Transverse colon (tissue), 4 donors: Measurements from ENCODE around the gene ORC1. TPM values are rescaled to one million over a fixed set of nuclear protein-coding genes. Genes with fewer than 3 reads are reported as not detected.

Experiments
- DNase-seq: peaks from one replicate; pipeline ENCODE4 v3.0.0-alpha.2; 2019
- H3K27ac ChIP-seq, 4 donors: fragments of 200-600 bp; sonication (generic); 2 replicates each; pipeline ENCODE4 v1.5.1; 2016 to 2018; ENCODE audit warnings: inconsistent platforms in 4 of 4
- H3K27me3 ChIP-seq: fragments of 200-600 bp; sonication (generic); 2 replicates; pipeline ENCODE4 v1.5.1; 2017; ENCODE audit warnings: inconsistent platforms
- H3K36me3 ChIP-seq, 4 donors: fragments of 200-600 bp; sonication (generic); 2 replicates each; pipeline ENCODE4 v1.5.1; 2017 to 2019; ENCODE audit warnings: inconsistent platforms in 4 of 4
- H3K4me1 ChIP-seq, 4 donors: fragments of 200-600 bp; sonication (generic); 2 replicates each; pipeline ENCODE4 v1.5.1; 2017 to 2020; ENCODE audit warnings: inconsistent platforms in 4 of 4
- H3K4me3 ChIP-seq, 4 donors: fragments of 200-600 bp; sonication (generic); 1 replicate in 1 of 4; 2 replicates in 3 of 4; pipeline versions ENCODE4 v1.5.1 to v1.6.1; 2017 to 2019; ENCODE audit warnings: inconsistent platforms in 4 of 4
- H3K9me3 ChIP-seq, 2 donors: fragments of 200-600 bp; sonication (generic); 2 replicates each; pipeline ENCODE4 v1.5.1; 2017 to 2019; ENCODE audit warnings: inconsistent platforms in 2 of 2
- CTCF ChIP-seq, 5 experiments: fragments of 200-600 bp in 3 of 5; fragments of 450-650 bp in 2 of 5; sonication (generic) in 3 of 5; IDR thresholded peaks; 1 replicate in 2 of 5; 2 replicates in 3 of 5; pipeline ENCODE4 v1.5.1; 2016 to 2017; ENCODE audit warnings: antibody characterized with exemption in 5 of 5, inconsistent platforms in 3 of 5, mild to moderate bottlenecking in 2 of 5, moderate library complexity in 1 of 5
- EP300 ChIP-seq: sonication (generic); formaldehyde crosslinking; IDR thresholded peaks from one replicate; pipeline ENCODE4 v1.6.1; 2017; ENCODE audit warnings: antibody characterized with exemption, low read depth
- POLR2A ChIP-seq: fragments of 450-650 bp; IDR thresholded peaks from one replicate; pipeline ENCODE4 v1.6.1; 2016; ENCODE audit warnings: antibody characterized with exemption, mild to moderate bottlenecking, moderate library complexity
- POLR2AphosphoS5 ChIP-seq, 3 donors: sonication (generic); formaldehyde crosslinking; IDR thresholded peaks; one replicate each; pipeline ENCODE4 v1.6.1; 2016; ENCODE audit warnings: antibody characterized with exemption in 3 of 3
- WGBS, 2 donors: methylation state at CpG; one replicate each; pipeline ENCODE4 v1.1.5; 2018; ENCODE audit warnings: low coverage in 1 of 2; 5-methylcytosine and 5-hydroxymethylcytosine counted together
- in situ Hi-C, 4 donors: fragments of 200-750 bp; cut with MboI; loops; one replicate each; pipeline versions ENCODE4 v1.15.0 to v1.15.1; 2017; ENCODE audit warnings: low sequenced_read_pairs in 3 of 4, low pct_ligation_motif_present in 1 of 4, low pct_unique_long_range_greater_than_20kb in 1 of 4
- intact Hi-C: fragments of 100-400 bp; cut with DNase I; formaldehyde crosslinking; loops from one replicate; pipeline ENCODE4 v1.15.1; 2023; ENCODE audit warnings: low total_unique reads
- total RNA-seq, 4 donors: library from RNA; depleted of rRNA; stranded (reverse); fragments of >200 nt; gene quantifications; one replicate each; pipeline ENCODE4 v1.1.0, GENCODE V29; 2016

ORC1 gene
- total RNA-seq = 1 to 10 TPM in 2 of 4 donors, under 1 TPM in 1, not detected in 1; 1.00 to 1.7 (median 1.6) TPM

GRCh38 chr1:52404116-52404974 lies at the start of gene ORC1, which contains the start of gene PRPF38A:
Gene ORC1, minus strand, starts transcription at chr1:52404423. Its CDS starts 2,200 bp downstream, at chr1:52402223.
Gene PRPF38A, plus strand, starts transcription at chr1:52404602. Its CDS starts 148 bp downstream, at chr1:52404750.
- in situ Hi-C loops = loop anchor here in 2 of 4 donors (25.0 kb wide), 1 partner anchor 283 kb away; the partner anchor contains the start of gene COA7 (in 2 of the 2)
- intact Hi-C loops = no loop called here
- 0% methylated on average over 14 to 51 of the region's 57 CpGs for WGBS, 2 donors

GRCh38 chr1:52444463-52444862 lies 40.2 kb upstream of the ORC1 start:
- peaks cover 0 to 27% (median 8%) of the 10 kb centered on the region in 4 donors for H3K36me3 ChIP-seq
- intact Hi-C loops = no loop called here

More at GRCh38 chr1:52404116-52404974, at the start of gene ORC1, which contains the start of gene PRPF38A:
- DNase-seq = peak; percentile 99
- Histone ChIP-seq H3K36me3 (peaks cover 0 to 15% (median 5%) of the 10 kb centered on the region in 4 donors), H3K4me3 (peak within 1 kb of the TSS; percentile 63 to 81 (median 69)), H3K27me3 (no peaks in the 10 kb centered on the region), H3K27ac (peak within 1 kb of the TSS; percentile 91 to 97 (median 92)), H3K9me3 (no peaks in the 10 kb centered on the region), H3K4me1 (peaks cover 14 to 27% (median 19%) of the 10 kb centered on the region in 4 donors)
- TF ChIP-seq CTCF (IDR thresholded peaks at IDR 0.05) (peak; percentile 45 to 88 (median 50)), POLR2A (peak; percentile 80), POLR2AphosphoS5 (IDR thresholded peaks at IDR 0.05) (peak; percentile 71 to 92 (median 89)), EP300 (no peak)

DNA sequence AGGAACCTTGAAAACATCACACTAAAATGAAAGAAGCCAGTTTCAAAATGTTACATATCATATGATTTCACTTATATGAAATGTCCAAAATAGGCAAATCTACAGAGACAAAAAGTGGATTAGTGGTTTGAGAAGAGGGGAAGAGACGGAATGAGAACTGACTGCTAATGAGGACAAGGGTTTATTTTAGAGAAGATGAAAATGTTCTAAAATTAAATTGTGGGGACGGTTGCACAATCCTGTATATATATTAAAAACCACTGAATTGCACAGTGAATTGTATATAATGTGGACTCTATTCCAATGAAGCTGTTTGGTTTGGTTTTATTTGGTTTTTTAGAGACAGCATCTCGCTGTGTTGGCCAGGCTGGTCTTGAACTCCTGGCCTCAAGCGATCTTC lies 35.8 kb upstream of the ORC1 start:
- TF ChIP-seq CTCF (IDR thresholded peaks at IDR 0.05) (no peak), POLR2AphosphoS5 (IDR thresholded peaks at IDR 0.05) (no peak), EP300 (no peak), POLR2A (no peak)
- in situ Hi-C loops (loop anchor here in 1 of 4 donors (25.0 kb wide), 1 partner anchor 247 kb away; the partner anchor contains the start of gene COA7), intact Hi-C loops (no loop called here)
- H3K27ac ChIP-seq = no peak overlapping the region
- no peaks in the 10 kb centered on the region for H3K9me3 ChIP-seq
- H3K27me3 ChIP-seq = no peaks in the 10 kb centered on the region
- no peaks in the 10 kb centered on the region for H3K4me1 ChIP-seq
- no peak overlapping the region for H3K4me3 ChIP-seq
- peaks cover 0 to 22% (median 10%) of the 10 kb centered on the region in 4 donors for H3K36me3 ChIP-seq
- WGBS, 2 donors = 94% methylated on average over 4 of the region's 4 CpGs
- no peak for DNase-seq

More at GRCh38 chr1:52444463-52444862, 40.2 kb upstream of the ORC1 start:
- no peaks in the 10 kb centered on the region for H3K27me3 ChIP-seq
- no peak for TF ChIP-seq POLR2AphosphoS5 (IDR thresholded peaks at IDR 0.05)
- TF ChIP-seq CTCF (IDR thresholded peaks at IDR 0.05) = no peak
- H3K4me1 ChIP-seq = no peaks in the 10 kb centered on the region
- in situ Hi-C loops = loop anchor here in 1 of 4 donors (25.0 kb wide), 1 partner anchor 243 kb away; the partner anchor contains the start of gene COA7
- 73 to 94% methylated on average over 1 to 2 of the region's 2 CpGs for WGBS, 2 donors
- no peak overlapping the region for H3K27ac ChIP-seq
- DNase-seq = no peak
- H3K4me3 ChIP-seq = no peak overlapping the region
- no peaks in the 10 kb centered on the region for H3K9me3 ChIP-seq

- no peak overlapping the region for H3K27ac ChIP-seq
- 81 to 87% methylated on average over 7 of the region's 7 CpGs for WGBS, 2 donors
- H3K4me3 ChIP-seq = no peak overlapping the region
- intact Hi-C loops = no loop called here
- H3K27me3 ChIP-seq = no peaks in the 10 kb centered on the region
- TF ChIP-seq EP300 (no peak), POLR2AphosphoS5 (IDR thresholded peaks at IDR 0.05) (no peak), CTCF (IDR thresholded peaks at IDR 0.05) (no peak), POLR2A (no peak)
- in situ Hi-C loops = loop anchor here in 1 of 4 donors (25.0 kb wide), 1 partner anchor 250 kb away; the partner anchor contains the start of gene COA7
- no peaks in the 10 kb centered on the region for H3K4me1 ChIP-seq
- no peaks in the 10 kb centered on the region for H3K9me3 ChIP-seq
- H3K36me3 ChIP-seq = peaks cover 0 to 20% (median 9%) of the 10 kb centered on the region in 4 donors
- DNase-seq = no peak
Measured at GRCh38 chr1:52436817-52437216, 32.6 kb upstream of the ORC1 start.
